Endothelial cell of umbilical vein (primary cell): ENCODE data around the gene GABRA4. TPM values are rescaled to one million over a fixed set of nuclear protein-coding genes. Genes with fewer than 3 reads are reported as not detected.

Source experiments
- BruUV-seq: library from RNA; stranded (reverse); fragments of 400-500 nt; replicated peaks from 2 replicates; lab custom pipeline; 2021; lab: Mats Ljungman, UMichigan
- CTCF ChIA-PET: fragments of 300-600, 350-600 bp; sonication (Branson Sonifier 250); formaldehyde crosslinking; loops from one replicate; lab custom pipeline; 2021; ENCODE audit warnings: antibody characterized with exemption, inconsistent platforms; lab: Charles Lee
- POLR2A ChIA-PET: fragments of 300-600, 350-600 bp; sonication (Branson Sonifier 250); formaldehyde crosslinking; loops from one replicate; lab custom pipeline; 2021; ENCODE audit warnings: antibody characterized with exemption, inconsistent platforms; lab: Charles Lee
- DNase-seq: peaks from one replicate; pipeline ENCODE4 v3.0.0-alpha.2; 2011; ENCODE audit warnings: low read depth, low spot score
- FAIRE-seq: peaks from 2 replicates; lab custom pipeline; 2011; peaks lifted over from hg19 to GRCh38; lab: Jason Lieb, UNC
- H2AFZ ChIP-seq: 2 replicates; pipeline ENCODE4 v1.6.0; 2012; ENCODE audit warnings: low read depth, low read length, control low read depth, inconsistent platforms
- H3K27ac ChIP-seq: 2 replicates; pipeline ENCODE4 v1.5.1; 2011; ENCODE audit warnings: low read depth, mild to moderate bottlenecking, control low read depth, low read length, moderate library complexity; ENCODE audit not compliant: insufficient read depth
- H3K27me3 ChIP-seq, 2 experiments: 2 replicates each; pipeline versions ENCODE4 v1.6.0 to v1.6.1; 2011; ENCODE audit warnings: low read length in 2 of 2, mixed read lengths in 1 of 2; ENCODE audit not compliant: control insufficient read depth in 2 of 2, insufficient read depth in 2 of 2
- H3K36me3 ChIP-seq, 2 experiments: 2 replicates in 1 of 2; 3 replicates in 1 of 2; pipeline ENCODE4 v1.5.1; 2011; ENCODE audit warnings: low read length in 2 of 2, mild to moderate bottlenecking in 1 of 2, moderate library complexity in 1 of 2; ENCODE audit not compliant: control insufficient read depth in 2 of 2, insufficient read depth in 2 of 2; ENCODE audit errors: extremely low read depth in 1 of 2
- H3K4me1 ChIP-seq: 3 replicates; pipeline ENCODE4 v1.5.1; 2011; ENCODE audit warnings: mild to moderate bottlenecking, low read length; ENCODE audit not compliant: control insufficient read depth, insufficient read depth; ENCODE audit errors: extremely low read depth
- H3K4me2 ChIP-seq: 2 replicates; pipeline ENCODE4 v1.6.1; 2011; ENCODE audit warnings: low read length, control low read depth, mixed read lengths; ENCODE audit not compliant: insufficient read depth
- H3K4me3 ChIP-seq, 3 experiments: fragments of 200-600 bp in 1 of 3; sonication (generic), shearing (Covaris generic) in 1 of 3; replicated peaks in 1 of 3; 2 replicates each; pipeline ENCODE4 v1.5.1; 2011 to 2016; ENCODE audit warnings: control low read depth in 3 of 3, low read length in 3 of 3, mild to moderate bottlenecking in 2 of 3, inconsistent platforms in 1 of 3, low read depth in 1 of 3, moderate library complexity in 1 of 3; ENCODE audit not compliant: insufficient read depth in 1 of 3
- H3K79me2 ChIP-seq: 2 replicates; pipeline ENCODE4 v1.6.0; 2012; ENCODE audit warnings: low read length, inconsistent platforms; ENCODE audit not compliant: control insufficient read depth, insufficient read depth
- H3K9ac ChIP-seq: replicated peaks from 2 replicates; pipeline ENCODE3; 2011; ENCODE audit warnings: low read length, control low read depth; ENCODE audit not compliant: insufficient read depth; ENCODE audit errors: extremely low read depth
- H3K9me1 ChIP-seq: replicated peaks from 3 replicates; pipeline ENCODE4 v1.6.0; 2011; ENCODE audit warnings: mild to moderate bottlenecking, low read length; ENCODE audit not compliant: control insufficient read depth, insufficient read depth; ENCODE audit errors: extremely low read depth
- H3K9me3 ChIP-seq: replicated peaks from 2 replicates; pipeline ENCODE4 v1.5.1; 2012; ENCODE audit warnings: low read length, inconsistent platforms; ENCODE audit not compliant: control insufficient read depth, insufficient read depth
- H4K20me1 ChIP-seq: replicated peaks from 2 replicates; pipeline ENCODE3; 2011; ENCODE audit warnings: mild to moderate bottlenecking, low read length; ENCODE audit not compliant: control insufficient read depth, insufficient read depth; ENCODE audit errors: extremely low read depth
- EZH2 ChIP-seq: IDR thresholded peaks from 2 replicates; pipeline ENCODE4 v1.6.1; 2012; ENCODE audit warnings: borderline replicate concordance, low read depth, mild to moderate bottlenecking, moderate library complexity, low read length, inconsistent platforms; ENCODE audit not compliant: severe bottlenecking
- FOS ChIP-seq: IDR thresholded peaks from 2 replicates; pipeline ENCODE4 v1.6.1; 2011; ENCODE audit warnings: mild to moderate bottlenecking, low read length, moderate library complexity, borderline replicate concordance; ENCODE audit not compliant: insufficient read depth
- MAX ChIP-seq: IDR thresholded peaks from 2 replicates; pipeline ENCODE4 v1.6.1; 2011; ENCODE audit not compliant: insufficient read depth, insufficient read length
- MYC ChIP-seq: IDR thresholded peaks from one replicate; pipeline ENCODE4 v1.6.1; 2011; ENCODE audit warnings: mild to moderate bottlenecking, low read depth, low read length
- POLR2AphosphoS5 ChIP-seq: IDR thresholded peaks from 2 replicates; pipeline ENCODE4 v1.6.1; 2012; ENCODE audit warnings: low read depth, mild to moderate bottlenecking, control low read depth, low read length, moderate library complexity; ENCODE audit not compliant: insufficient read depth
- dilution Hi-C: fragments of 300-500 bp; cut with MboI; formaldehyde crosslinking; loops from one replicate; pipeline ENCODE4 v1.15.0; 2019; ENCODE audit warnings: low sequenced_read_pairs; ENCODE audit not compliant: extremely low pct_ligation_motif_present
- intact Hi-C: fragments of 100-400 bp; cut with micrococcal nuclease; formaldehyde crosslinking; loops from one replicate; pipeline ENCODE4 v1.10.0; 2022
- polyA plus RNA-seq, 4 experiments: library from polyadenylated mRNA; depleted of rRNA in 3 of 4; stranded (reverse) in 3 of 4; unstranded in 1 of 4; fragments of >200 nt; gene quantifications; 2 replicates each; pipeline versions ENCODE4 v1.2.1 to v1.2.3, GENCODE V29; 2011 to 2012; ENCODE audit warnings: missing spikeins in 1 of 4
- total RNA-seq: library from RNA; stranded (reverse); gene quantifications from 2 replicates; pipeline ENCODE4 v1.2.3, GENCODE V29; 2021

Gene GABRA4
- total and polyA plus RNA-seq, 2 donors (not counting 3 experiments of a cell fraction or from before 2014, with no cell fraction given): not detected

DNA sequence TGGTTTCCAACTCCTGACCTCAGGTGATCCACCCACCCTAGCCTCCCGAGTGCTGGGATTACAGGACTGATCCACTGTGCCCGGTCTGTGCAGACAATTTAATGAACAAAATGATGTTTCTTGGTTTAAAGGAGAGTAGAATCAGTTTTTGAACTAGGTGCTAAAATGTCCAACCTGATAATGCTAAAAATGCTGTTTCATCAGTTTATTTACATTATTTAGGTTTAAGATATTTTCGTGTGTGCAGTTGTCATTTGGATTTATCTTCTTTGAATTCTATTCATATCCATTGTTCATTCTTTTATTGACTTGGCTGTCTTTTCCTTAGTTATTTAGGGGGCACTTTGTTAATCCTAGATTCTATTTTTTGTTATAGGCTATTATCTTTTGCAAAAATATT is 20.0 kb upstream of the GABRA4 start:
- Histone ChIP-seq H3K9ac (no peak overlapping the region), H3K36me3 (no peaks in the 10 kb centered on the region), H3K4me3 (no peak overlapping the region), H3K27me3 (no peaks in the 10 kb centered on the region), H3K4me2 (no peak overlapping the region), H3K4me1 (no peaks in the 10 kb centered on the region), H3K27ac (no peak overlapping the region), H4K20me1 (no peaks in the 10 kb centered on the region), H3K9me1 (no peaks in the 10 kb centered on the region), H2AFZ (no peak overlapping the region), H3K9me3 (no peaks in the 10 kb centered on the region), H3K79me2 (no peaks in the 10 kb centered on the region)
- CTCF ChIA-PET: no interaction called here
- TF ChIP-seq POLR2AphosphoS5 (no peak), EZH2 (no peak)
- POLR2A ChIA-PET: no interaction called here
- dilution Hi-C loops (no loop called here), intact Hi-C loops (no loop called here)
- DNase-seq: no peak
- BruUV-seq: no TSS peak
- no peak for FAIRE-seq

DNA sequence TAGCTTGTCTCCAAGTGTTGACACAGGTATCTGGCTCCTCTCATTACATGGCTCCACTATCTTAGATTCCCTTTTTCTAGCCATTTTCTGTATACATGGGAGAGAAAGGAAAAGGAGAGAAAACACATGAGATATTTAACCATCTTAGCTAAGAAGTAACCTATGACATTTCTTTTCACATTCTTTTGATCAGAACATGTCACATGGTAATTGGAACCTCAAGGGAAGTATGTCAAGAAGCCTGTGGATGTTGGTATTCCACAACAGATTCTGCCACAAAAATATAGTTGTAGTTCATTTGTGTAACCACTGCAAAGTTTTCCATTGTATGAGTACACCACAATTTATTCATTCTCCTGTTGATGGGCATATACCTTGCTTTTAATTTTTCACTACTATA is 19.3 kb upstream of the GABRA4 start:
- H4K20me1 ChIP-seq: no peaks in the 10 kb centered on the region
- DNase-seq (no peak), FAIRE-seq (no peak)
- H3K4me3 ChIP-seq: no peak overlapping the region
- CTCF ChIA-PET: interaction anchor here (1.0 to 1.6 kb wide), 2 partner anchors 9 to 110 kb away, joined by 4 to 5 read pairs; no protein-coding TSS in a partner anchor
- H3K27ac ChIP-seq: no peak overlapping the region
- no peaks in the 10 kb centered on the region for H3K4me1 ChIP-seq
- dilution Hi-C loops (no loop called here), intact Hi-C loops (no loop called here)
- no peak overlapping the region for H3K9ac ChIP-seq
- BruUV-seq: no TSS peak
- H3K4me2 ChIP-seq: no peak overlapping the region
- H3K9me3 ChIP-seq: no peaks in the 10 kb centered on the region
- no peak overlapping the region for H2AFZ ChIP-seq
- H3K27me3 ChIP-seq: no peaks in the 10 kb centered on the region
- no peak for TF ChIP-seq FOS
- no peak for TF ChIP-seq MAX
- no peak for TF ChIP-seq POLR2AphosphoS5
- TF ChIP-seq MYC: no peak
- POLR2A ChIA-PET: no interaction called here
- no peaks in the 10 kb centered on the region for H3K36me3 ChIP-seq
- no peaks in the 10 kb centered on the region for H3K9me1 ChIP-seq
- no peaks in the 10 kb centered on the region for H3K79me2 ChIP-seq
